Stimulated activated naive CD8-positive, alpha-beta T cell treated with anti-CD3 and anti-CD28 coated beads, Interleukin-15, Interleukin-2, amounts not matched to agents 100 ng/mL and 50 ng/mL, for 24 hours (primary cell): ENCODE measurements around the gene TRIM47.

Source experiments
- H3K27ac Mint-ChIP-seq: one replicate; pipeline ENCODE4 v1.8.0; 2021; ENCODE audit warnings: mild to moderate bottlenecking, mixed read lengths
- H3K27me3 Mint-ChIP-seq: one replicate; pipeline ENCODE4 v1.8.0; 2021; ENCODE audit warnings: mixed read lengths
- H3K36me3 Mint-ChIP-seq: one replicate; pipeline ENCODE4 v1.8.0; 2021; ENCODE audit warnings: low read depth, mixed read lengths
- H3K4me1 Mint-ChIP-seq: one replicate; pipeline ENCODE4 v1.8.0; 2021; ENCODE audit warnings: low read depth, mixed read lengths
- H3K4me3 Mint-ChIP-seq: one replicate; pipeline ENCODE4 v1.8.0; 2021; ENCODE audit warnings: mild to moderate bottlenecking, mixed read lengths
- H3K9me3 Mint-ChIP-seq: one replicate; pipeline ENCODE4 v1.8.0; 2021; ENCODE audit warnings: mixed read lengths

TRIM47 gene

DNA sequence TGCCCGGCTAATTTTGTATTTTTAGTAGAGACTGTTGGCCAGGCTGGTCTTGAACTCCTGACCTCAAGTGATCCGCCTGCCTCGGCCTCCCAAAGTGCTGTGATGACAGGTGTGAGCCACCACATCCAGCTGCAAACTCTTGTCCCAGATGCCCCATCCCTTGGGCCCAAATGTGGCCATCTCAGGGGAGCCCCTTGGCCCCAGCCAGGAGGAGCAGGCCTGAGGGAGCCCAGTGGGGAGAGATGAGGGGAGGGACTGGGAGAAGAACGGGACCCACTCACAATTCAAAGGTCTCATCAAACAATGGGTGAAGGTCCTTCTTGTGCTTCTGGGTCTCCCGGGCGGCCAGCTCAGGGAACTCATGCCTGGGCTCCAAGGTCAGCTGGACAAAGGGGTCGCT lies 48.6 kb downstream of the TRIM47 start:
- no peaks in the 10 kb centered on the region for H3K9me3 Mint-ChIP-seq
- no peaks in the 10 kb centered on the region for H3K27me3 Mint-ChIP-seq
- H3K36me3 Mint-ChIP-seq, result peaks cover 34% of the 10 kb centered on the region
- no peak overlapping the region for H3K4me3 Mint-ChIP-seq
- no peak overlapping the region for H3K27ac Mint-ChIP-seq
- peaks cover 35% of the 10 kb centered on the region for H3K4me1 Mint-ChIP-seq

GRCh38 chr17:75828741-75829140 lies 49.6 kb downstream of the TRIM47 start:
- Mint-ChIP-seq H3K4me3 (no peak overlapping the region), H3K36me3 (peaks cover 25% of the 10 kb centered on the region), H3K27me3 (no peaks in the 10 kb centered on the region), H3K27ac (no peak overlapping the region), H3K4me1 (peaks cover 28% of the 10 kb centered on the region), H3K9me3 (no peaks in the 10 kb centered on the region)

- Mint-ChIP-seq H3K4me3 (peak overlapping the region; percentile 3), H3K9me3 (no peaks in the 10 kb centered on the region), H3K27ac (peak overlapping the region; percentile 70), H3K36me3 (peaks cover 19% of the 10 kb centered on the region), H3K4me1 (peaks cover 21% of the 10 kb centered on the region), H3K27me3 (no peaks in the 10 kb centered on the region)
Measured at GRCh38 chr17:75828076-75828400, 50.3 kb downstream of the TRIM47 start.

- Mint-ChIP-seq H3K36me3 (peaks cover 17% of the 10 kb centered on the region), H3K4me1 (peaks cover 15% of the 10 kb centered on the region), H3K4me3 (peak overlapping the region; percentile 3), H3K9me3 (no peaks in the 10 kb centered on the region), H3K27me3 (no peaks in the 10 kb centered on the region), H3K27ac (peak overlapping the region; percentile 70)
Measured at GRCh38 chr17:75827308-75828075, 50.9 kb downstream of the TRIM47 start.

DNA sequence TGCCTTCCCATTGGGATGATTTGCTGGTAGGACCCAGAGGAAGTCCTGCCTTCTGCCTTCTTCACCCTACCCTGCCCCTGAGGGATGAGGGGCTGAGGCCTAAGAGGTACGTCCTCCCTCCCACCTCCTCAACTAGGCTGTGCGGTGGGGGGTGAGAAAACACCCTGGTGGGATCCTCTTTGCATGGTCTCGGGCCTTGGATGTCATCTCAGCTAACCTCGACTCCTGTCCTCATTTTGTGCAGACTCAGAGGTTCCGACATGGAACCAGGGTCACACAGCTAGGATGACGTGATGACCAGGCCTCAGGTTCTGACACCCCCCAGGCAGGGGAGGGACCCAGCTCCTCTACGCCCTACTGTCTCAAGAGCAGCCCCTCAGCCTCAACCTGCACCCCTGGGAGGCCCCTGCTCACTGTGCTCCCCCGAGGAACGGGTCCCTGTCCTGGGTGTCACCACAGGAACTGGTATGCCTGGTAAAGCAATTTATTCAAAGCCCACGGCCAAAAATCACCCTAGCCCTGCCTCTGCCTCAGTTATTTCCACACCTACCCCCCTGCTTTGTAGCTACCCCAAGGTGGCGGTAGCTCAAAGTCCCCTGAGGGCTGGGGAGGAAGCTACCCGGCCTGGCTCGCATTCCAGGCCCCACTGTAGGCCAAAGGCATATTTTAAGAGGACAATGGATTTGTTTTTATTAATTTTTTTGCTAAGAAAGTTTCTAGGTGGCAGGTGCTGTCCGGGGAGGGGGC lies 51.6 kb downstream of the TRIM47 start:
- peaks cover 16% of the 10 kb centered on the region for H3K4me1 Mint-ChIP-seq
- H3K36me3 Mint-ChIP-seq, result peaks cover 12% of the 10 kb centered on the region
- H3K9me3 Mint-ChIP-seq, result no peaks in the 10 kb centered on the region
- no peak overlapping the region for H3K27ac Mint-ChIP-seq
- no peak overlapping the region for H3K4me3 Mint-ChIP-seq
- H3K27me3 Mint-ChIP-seq, result no peaks in the 10 kb centered on the region

DNA sequence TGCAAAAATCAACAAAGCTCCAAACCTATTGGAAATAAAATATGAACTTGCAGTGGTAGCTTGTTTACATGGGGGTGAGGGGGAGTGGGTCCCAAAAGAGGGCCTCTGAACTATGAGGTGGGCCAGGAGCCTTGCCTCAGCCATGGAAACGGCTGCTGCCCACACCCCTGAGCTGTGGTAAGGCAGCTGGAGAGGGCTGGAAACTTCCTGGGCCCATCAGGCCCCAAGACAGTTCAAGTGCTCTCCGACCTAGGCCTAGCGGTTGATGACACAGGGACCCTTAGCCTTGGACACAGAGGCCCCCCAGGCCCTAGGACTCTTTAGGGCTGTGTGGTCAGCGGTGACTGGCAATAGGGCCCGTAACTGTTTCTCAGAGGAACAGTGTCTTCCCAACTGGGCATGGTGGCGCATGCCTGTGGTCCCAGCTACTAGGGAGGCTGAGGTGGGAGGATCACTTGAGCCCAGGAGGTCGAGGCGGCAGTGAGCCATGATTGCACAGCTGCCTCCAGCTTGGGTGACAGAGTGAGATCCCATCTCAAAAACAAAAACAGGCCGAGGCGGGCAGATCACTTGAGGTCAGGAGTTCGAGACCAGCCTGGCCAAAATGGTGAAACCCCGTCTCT lies 52.5 kb downstream of the TRIM47 start:
- H3K9me3 Mint-ChIP-seq, result no peaks in the 10 kb centered on the region
- H3K27ac Mint-ChIP-seq, result no peak overlapping the region
- H3K4me1 Mint-ChIP-seq, result peaks cover 21% of the 10 kb centered on the region
- no peaks in the 10 kb centered on the region for H3K27me3 Mint-ChIP-seq
- H3K4me3 Mint-ChIP-seq, result no peak overlapping the region
- H3K36me3 Mint-ChIP-seq, result peaks cover 14% of the 10 kb centered on the region

DNA sequence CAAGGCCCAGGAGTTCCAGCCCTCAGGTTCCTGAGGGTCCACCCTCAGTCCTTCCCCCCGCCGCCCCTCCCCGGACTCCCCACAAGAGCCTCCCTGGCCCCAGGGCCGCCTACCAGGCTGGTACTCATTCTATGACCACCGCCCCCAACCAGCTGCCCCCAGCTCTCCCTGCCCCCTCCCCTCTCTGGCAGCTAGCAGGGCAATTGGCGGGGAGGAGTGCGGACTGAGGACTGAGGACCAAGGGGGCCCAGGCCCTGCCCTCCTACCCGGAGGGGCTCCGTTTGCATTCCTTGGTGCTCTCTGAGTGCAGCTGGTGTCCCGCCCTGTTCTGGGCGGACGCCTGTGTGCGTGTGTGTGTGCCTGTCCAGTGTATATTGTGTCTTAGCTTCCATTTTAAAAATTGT lies 53.2 kb downstream of the TRIM47 start:
- no peak overlapping the region for H3K4me3 Mint-ChIP-seq
- H3K27me3 Mint-ChIP-seq, result no peaks in the 10 kb centered on the region
- no peaks in the 10 kb centered on the region for H3K9me3 Mint-ChIP-seq
- H3K27ac Mint-ChIP-seq, result no peak overlapping the region
- H3K36me3 Mint-ChIP-seq, result peaks cover 16% of the 10 kb centered on the region
- peaks cover 21% of the 10 kb centered on the region for H3K4me1 Mint-ChIP-seq

GRCh38 chr17:75824666-75825065 lies 53.7 kb downstream of the TRIM47 start:
- Mint-ChIP-seq H3K4me3 (no peak overlapping the region), H3K36me3 (peaks cover 18% of the 10 kb centered on the region), H3K27ac (no peak overlapping the region), H3K27me3 (no peaks in the 10 kb centered on the region), H3K4me1 (peaks cover 21% of the 10 kb centered on the region), H3K9me3 (no peaks in the 10 kb centered on the region)
